Anterior cingulate cortex (tissue), 58 donors: Measurements from ENCODE around the gene GRIK3.
A peak's percentile ranks its signal among the peaks of the same experiment; 100 is the strongest.

ENCODE experiments used
- DNase-seq, 58 donors: peaks; one replicate each; lab custom pipeline; 2025; lab: John Stamatoyannopoulos, UW

The GRIK3 gene

GRCh38 chr1:37047542-37047941, 13.2 kb upstream of the GRIK3 start:
- DNase-seq = peak in 8 of 58 donors; percentile 25 to 52 (median 32)

DNA sequence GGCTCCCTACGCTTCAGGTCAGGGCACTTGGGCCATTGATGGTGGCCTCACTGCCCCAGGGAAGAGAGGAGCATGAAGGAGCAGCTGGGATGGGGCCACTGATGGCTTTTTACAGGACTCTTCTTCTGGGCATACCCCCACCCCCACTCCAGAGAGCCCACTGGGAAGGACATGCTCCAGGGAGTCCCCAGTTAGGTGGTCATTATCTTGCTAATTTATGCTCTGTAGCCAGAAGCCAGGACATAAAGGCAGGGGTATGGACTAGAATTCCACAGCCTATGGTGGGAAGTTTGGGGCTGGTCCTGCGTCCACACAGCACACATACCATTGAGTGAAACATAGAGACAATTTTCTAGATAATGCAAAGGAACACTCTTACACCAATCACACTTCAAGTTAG, 8.8 kb upstream of the GRIK3 start:
- DNase-seq = no peak

- no peak for DNase-seq
Measured at GRCh38 chr1:37042506-37042905, 8.2 kb upstream of the GRIK3 start.

DNA sequence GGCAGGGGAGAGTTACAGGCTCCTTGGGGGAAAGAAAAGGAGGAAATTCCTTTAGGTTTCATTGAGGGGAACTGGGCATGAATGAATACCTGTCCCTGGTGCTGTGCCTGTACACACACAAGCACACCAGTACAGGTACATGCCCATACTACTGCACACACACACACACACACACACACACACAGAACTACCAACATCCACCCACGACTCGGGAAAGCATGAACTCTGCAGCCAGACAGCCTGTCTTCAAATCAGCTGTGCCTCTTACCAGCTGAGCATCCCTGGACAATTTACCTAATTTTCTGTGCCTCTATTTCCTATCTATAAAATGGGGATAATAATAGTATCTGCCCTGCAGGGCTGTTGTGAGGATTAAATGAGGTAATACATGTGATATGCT, 7.2 kb upstream of the GRIK3 start:
- DNase-seq = no peak

DNA sequence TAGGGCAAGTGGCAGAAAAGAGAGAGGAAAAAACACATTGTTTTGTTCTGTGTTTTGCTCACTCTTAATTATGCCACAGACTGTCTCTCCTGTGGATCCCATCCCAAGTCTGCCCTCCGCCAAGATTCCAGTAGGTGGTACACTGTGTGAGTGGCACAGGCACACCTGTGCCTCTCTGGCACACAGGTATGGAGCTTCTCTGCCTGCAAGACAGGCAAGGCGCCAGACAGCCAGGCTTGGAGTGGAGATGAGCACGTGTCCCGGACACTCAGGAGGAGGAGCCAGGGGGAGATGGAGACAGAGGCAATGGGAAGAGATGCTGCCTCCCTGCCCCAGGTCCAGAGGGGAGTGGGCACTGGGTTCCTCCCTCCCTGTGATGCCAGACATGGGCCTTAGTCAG, 6.5 kb upstream of the GRIK3 start:
- no peak for DNase-seq

- DNase-seq = no peak
Measured at GRCh38 chr1:37040261-37040660, 5.9 kb upstream of the GRIK3 start.

DNA sequence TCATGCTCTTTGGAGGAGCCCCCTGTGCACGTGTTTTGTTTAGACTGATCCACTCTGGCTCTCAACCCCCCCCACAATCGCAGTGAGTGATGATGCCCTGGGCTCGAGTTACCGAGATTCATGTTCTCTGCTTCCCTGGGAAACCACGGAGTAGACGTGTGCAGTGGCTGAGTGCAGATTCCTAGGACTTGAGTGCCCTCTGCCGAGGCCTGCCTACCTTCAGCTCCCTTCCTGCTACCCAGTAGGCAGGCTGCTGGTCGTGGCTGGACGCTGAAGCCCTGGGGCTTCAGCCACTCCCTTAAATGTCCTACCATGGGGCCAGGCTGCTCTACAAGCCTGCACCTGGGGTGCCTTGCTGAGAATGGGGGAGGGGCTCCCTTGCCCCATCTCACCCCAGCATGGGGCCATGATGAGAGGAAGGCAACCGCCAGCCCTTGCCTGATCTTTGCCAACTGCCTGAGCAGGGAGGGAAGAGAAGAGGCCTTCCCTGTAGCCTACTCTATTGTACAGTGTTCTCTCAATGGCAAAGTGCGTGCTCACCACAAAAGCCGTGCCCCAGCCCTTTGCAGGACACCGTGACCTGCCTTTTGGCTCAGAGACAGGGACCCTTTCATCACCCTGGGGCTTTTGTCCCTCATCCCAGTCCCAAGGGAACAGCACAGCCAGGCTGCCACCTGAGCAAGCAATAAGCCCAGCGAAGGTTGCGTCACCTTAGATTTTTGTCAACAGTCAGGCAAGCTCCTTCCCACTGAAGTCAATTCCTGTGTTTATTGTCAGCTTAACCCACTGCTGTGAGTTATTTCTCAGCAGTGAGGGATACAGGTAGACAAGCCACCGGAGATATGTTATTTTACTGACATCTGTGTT, 4.1 kb upstream of the GRIK3 start:
- peak in 52 of 58 donors; percentile 16 to 80 (median 57) for DNase-seq

DNA sequence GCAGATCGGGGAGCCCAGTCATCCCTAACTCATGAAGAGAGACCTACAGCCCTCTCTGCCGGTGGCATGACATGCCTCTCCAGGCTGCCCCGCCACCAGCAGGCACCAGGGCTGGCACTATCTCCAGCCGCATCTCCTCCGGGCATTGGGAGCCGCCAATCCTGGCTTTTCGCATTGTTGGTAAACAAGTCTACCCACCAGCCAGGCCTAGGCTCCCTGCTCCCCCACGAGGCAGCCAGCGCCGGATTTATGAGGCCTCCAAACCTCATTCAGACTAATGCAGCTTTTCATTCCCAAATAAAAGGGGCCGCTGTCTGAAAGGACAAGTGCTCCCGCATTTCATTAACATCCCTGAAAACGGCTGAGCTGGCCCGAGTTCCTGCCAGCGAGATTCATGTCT, 3.4 kb upstream of the GRIK3 start:
- peak in 40 of 58 donors; percentile 23 to 79 (median 42) for DNase-seq

DNA sequence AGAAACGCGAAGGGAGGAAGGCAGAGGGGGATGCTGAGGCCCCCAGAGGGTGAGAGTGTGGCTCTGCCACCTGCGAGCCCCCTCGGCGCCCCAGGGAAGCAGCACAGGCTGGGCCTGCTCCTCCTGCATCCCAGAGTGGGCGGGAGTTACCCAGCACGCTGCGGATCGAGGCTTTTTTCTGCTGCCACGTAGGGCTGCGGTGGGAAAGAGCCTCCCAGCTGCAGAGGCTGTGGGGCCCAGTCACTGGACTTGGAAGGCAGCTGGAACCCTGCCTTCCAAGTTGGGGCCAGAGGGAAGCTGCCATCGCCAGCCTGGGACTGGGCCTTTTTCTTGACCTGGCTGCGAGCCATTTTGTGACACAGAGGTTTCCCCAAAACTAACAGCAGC, 2.3 kb upstream of the GRIK3 start:
- peak in 11 of 58 donors; percentile 13 to 45 (median 25) for DNase-seq

DNA sequence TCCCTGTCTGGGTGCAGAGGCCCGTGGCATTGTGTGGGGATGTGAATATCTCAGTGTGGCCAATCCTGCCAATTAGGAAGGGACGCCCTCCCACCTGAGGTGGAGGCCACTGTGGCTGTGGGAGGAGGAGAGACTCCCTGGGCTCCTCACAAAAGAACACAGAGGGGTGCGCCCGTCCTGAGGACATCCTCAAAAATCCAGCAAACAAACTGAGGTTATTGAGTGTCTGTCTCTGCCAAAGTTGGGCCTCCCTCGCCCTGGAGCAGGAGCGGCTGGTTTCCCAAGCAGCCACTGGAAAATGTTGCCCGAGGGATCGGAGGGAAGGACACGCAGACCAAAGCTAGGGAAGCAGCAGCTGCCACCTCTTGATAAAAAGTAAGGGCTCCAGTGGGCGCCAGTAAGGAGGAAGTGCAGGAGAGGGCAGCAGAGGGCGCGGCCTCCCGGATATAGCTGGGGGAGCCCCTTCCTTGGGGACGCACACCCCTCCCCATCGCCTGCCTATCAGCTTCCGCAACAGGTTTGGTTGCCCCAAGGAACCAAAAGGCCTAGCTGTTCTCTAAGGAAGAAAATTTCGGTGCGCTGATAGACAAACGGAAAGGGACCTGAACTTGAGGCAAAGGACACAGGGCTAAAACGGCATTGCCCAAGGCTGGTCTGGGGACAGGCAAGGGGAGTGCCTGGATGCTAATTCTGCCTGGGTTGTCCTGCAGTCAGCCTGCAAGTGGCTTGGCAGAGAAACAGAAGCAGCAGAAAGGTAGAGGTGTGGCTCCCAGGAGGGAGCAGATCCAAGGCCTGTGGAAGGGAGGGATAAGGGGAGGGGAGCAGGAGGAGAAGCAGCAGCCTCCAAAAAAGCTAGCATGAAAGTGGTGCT, 1.7 kb upstream of the GRIK3 start:
- no peak for DNase-seq

DNA sequence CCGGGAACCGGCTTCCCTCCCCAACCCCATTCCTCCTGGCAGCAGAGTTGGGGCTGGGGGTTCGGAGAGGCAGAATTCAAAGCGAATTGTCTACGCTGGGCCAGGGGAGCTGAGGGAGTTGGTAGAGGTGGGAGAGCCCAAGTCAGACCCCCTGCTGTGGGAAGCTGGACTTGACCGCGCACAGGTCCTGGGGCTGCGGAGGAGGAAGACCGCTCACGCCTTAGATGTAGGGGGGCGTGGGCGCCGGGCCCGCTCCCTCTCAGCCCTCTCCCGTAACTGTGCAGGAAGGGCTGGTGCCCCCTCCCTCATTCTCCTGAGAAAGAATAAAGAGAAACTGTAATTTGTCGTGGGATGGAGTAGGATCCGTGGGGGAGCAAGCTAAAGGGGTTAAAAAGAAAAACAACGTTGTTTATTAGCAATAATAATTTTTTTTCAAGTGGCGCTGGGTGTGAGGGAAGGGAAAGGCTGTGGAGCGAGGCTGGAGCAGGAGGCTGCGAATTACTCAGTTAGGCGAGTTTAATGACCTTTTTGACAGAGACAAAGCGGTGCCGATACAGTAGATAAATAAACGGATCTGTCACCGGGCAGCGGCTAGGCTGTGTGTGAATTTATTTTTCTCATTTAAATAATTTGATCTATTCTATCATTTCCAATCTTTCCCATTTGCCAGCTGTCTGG, 838 bp upstream of the GRIK3 start:
- DNase-seq = no peak

DNA sequence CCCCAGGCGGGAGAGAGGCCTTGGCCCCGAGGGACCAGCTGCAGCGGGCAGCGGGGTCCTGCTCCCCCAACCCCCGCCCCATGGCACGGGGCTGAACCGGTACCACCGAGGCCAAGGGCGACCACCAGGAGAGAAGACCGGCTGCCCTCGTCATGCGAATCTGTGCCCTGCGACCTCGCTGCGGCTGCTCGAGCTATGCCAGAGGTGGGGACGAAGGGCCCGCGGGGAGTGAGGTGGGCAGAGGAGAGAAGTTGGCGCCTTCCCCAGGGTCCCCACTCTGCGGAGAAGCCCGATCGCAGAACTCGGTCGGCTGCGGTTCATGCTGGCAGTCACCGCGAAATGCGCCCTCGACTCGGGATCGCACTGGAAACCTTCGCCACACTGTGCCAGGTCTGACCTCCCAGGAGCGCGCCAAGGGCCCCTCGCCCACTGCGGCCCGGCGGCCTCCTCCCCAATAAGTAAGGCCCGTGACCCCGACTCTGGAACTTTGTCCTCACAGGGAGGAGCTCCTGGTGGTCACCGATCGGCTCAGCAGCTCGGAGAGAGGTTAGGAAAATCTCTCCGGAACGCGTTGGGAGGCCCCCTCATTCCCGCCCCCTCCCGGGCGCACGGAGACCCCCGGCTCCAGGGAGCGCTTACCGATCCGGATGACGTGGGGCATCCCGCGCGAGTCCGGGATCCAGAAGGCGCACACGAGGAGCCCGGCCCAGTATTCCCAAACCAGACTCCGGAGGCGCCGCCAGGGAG, 787 bp downstream of the GRIK3 start:
- DNase-seq = no peak

DNA sequence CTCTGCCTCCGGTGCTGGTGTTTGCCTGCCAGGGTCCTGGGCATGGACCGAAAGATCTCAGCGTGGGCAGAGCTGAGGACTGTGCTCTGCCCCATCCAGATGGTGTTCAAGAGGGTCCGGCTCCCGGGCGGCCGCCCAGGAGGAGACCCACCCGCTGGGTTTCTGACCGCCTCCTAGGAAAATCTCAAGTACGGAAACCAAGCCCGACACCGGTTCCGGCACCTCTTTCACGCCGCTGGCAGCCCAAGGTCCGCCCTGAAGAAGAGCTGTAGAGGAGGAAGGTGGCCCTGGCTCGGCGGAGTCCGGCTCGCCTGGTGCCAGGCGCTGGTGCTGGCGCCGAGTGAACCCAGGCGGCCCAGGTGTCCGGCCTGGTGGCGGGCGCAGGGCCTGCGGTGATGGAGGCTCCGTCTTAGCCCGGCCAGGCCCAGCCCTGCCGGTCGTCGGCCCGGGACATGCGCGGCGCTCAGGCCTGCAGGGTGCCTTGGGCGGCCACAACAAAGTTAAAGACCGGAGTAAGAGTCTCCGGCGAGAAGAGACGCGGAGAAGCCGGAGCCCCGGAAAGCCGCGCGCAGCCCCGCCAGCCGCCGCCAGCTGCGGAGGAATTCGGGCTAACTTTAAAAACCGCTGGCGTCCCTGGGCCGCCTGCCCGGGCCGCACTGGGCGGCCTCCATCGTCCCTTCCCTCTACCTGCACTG, 1.5 kb downstream of the GRIK3 start:
- DNase-seq = no peak

- no peak for DNase-seq
Measured at GRCh38 chr1:37031871-37032270, 2.4 kb downstream of the GRIK3 start.

DNA sequence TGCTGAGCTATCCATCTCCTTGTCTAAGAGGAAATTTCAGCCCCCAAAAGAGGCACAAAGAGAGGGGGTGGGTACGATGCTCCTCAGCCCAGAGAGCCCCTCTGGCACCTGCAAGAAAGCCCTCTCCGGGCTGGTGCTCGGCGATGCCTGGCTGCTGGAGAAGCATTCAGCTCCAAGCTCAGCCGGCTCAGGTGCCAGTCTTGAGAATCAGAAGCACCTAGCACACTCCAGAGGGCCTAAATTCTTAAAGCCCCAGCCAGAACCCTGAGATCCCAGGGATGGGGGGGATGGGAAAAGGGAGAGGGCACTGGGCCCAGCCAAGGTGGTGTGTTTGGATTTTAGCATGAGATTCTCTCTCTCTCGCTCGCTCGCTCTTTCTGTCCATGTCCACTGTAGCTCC, 2.9 kb downstream of the GRIK3 start:
- DNase-seq = no peak

DNA sequence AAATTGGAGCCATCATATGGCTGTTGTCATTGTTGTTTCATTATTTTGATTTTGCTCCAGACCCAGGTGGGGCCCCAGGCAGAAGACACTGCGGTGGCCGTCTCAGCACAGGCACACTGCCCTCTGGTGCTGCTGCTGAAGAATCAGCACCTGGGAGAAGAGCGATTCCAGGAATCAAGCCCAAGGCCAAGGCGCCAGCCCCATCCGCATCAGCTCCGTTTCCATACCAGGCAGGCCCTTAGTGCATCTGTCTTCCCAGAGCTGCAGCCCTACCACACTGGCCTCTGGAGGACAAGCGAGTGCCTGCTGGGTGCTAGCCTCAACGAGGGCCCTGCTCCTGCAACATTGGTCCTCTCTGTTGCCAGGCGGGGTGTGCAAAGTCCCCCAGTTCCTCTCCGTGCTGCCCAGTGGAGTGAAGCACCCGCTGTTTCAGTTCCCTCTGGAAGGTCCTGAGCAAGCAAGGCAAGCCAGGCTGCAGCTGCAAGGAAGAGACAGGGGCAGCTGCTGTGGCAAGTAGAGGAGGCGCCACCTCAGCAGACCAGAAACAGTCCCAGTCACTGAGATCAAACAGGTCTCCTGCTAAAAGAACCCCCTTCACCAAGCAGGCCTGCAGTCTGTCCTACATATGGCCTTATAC, 5.2 kb downstream of the GRIK3 start:
- no peak for DNase-seq

DNA sequence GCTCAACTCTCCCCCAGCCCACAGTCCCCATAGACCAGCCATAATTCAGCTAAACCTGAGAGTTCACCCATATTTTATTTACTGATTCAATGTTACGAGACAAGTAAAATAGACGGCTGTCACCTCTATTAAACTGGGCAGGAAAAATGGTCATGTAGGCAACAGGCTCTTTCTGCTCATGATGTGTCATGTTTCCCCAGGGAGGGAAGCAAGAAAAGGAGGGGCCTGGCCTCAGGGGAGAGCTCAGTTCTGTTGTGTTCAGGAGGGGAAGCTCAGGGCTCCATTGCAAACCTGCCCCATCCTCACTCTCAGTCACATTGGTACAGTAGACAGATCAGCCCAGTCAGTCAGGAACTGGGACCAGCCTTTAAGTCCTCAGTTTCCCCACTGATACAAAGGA, 12.8 kb downstream of the GRIK3 start:
- DNase-seq = no peak

- DNase-seq = peak in 1 of 58 donors; percentile 36
Measured at GRCh38 chr1:37020653-37021277, 13.6 kb downstream of the GRIK3 start.

DNA sequence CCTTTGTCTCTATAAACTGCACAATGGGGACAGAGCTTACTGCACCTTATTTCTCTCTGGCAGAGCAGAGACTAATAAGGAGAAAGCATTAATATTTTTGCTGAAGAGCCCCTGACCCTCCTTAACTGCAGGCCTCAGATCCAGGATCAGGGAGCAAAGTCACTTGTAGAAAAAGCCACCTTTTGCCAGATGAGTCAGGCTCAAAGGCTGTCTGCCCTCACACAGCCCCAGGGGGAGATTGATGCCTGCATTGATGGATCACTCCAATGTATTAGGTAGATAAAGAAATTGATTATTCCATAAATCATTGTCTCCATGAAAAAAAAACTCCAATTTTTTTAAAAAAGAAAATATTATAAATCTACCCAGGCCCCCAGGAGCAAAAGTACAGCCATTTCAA, 15.8 kb downstream of the GRIK3 start:
- no peak for DNase-seq
